SJSA1 (cell line): ENCODE results near the gene RASGRP1. TPM values are rescaled to one million over a fixed set of nuclear protein-coding genes. Genes with fewer than 3 reads are reported as not detected.

Source experiments
- DNase-seq, 2 experiments: peaks; one replicate each; pipeline ENCODE4 v3.0.0-alpha.2; 2015 to 2020; ENCODE audit warnings: low spot score in 2 of 2, low read depth in 1 of 2
- H3K27ac ChIP-seq: fragments of 250-450 bp; sonication (Bioruptor Pico); 2 replicates; pipeline ENCODE4 v1.5.1; 2020; ENCODE audit warnings: mild to moderate bottlenecking, moderate library complexity
- H3K27me3 ChIP-seq: fragments of 250-450 bp; sonication (Bioruptor Pico); replicated peaks from 2 replicates; pipeline ENCODE4 v1.5.1; 2020; ENCODE audit warnings: mild to moderate bottlenecking, moderate library complexity
- H3K36me3 ChIP-seq: fragments of 250-450 bp; sonication (Bioruptor Pico); 2 replicates; pipeline ENCODE4 v1.5.1; 2020; ENCODE audit warnings: mild to moderate bottlenecking
- H3K4me1 ChIP-seq: fragments of 250-450 bp; sonication (Bioruptor Pico); replicated peaks from 2 replicates; pipeline ENCODE4 v1.6.1; 2021; ENCODE audit warnings: mild to moderate bottlenecking
- H3K4me3 ChIP-seq: fragments of 250-450 bp; sonication (Bioruptor Pico); 2 replicates; pipeline ENCODE4 v1.5.1; 2020; ENCODE audit warnings: mild to moderate bottlenecking
- H3K9me3 ChIP-seq: fragments of 250-450 bp; sonication (Bioruptor Pico); replicated peaks from 2 replicates; pipeline ENCODE4 v1.5.1; 2020; ENCODE audit warnings: mild to moderate bottlenecking
- total RNA-seq: library from RNA; depleted of rRNA; stranded (reverse); fragments of >200 nt; shearing (Covaris generic); gene quantifications from 2 replicates; pipeline ENCODE4 v1.2.3, GENCODE V29; 2014; rRNA removed

RASGRP1 gene
- not detected in 2 replicates for total RNA-seq

GRCh38 chr15:38564557-38565286 is at the start of gene RASGRP1:
RASGRP1 (minus strand) TSS chr15:38564814; CDS start chr15:38564628, 186 bp downstream.
- Histone ChIP-seq H3K4me1 (peaks cover 12% of the 10 kb centered on the region), H3K4me3 (peak within 1 kb of the TSS; percentile 43), H3K27ac (no peak within 1 kb of the TSS), H3K27me3 (peaks cover 31% of the 10 kb centered on the region), H3K9me3 (no peaks in the 10 kb centered on the region; the same call in 1 of the 2 replicates), H3K36me3 (no peaks in the 10 kb centered on the region)
- peak in 1 of 2 experiments; percentile 50 for DNase-seq

GRCh38 chr15:38613085-38613484 is 48.5 kb upstream of the RASGRP1 start:
- H3K27ac ChIP-seq, result no peak overlapping the region
- DNase-seq, result no peak
- H3K9me3 ChIP-seq, result no peaks in the 10 kb centered on the region
- H3K4me3 ChIP-seq, result no peak overlapping the region
- H3K27me3 ChIP-seq, result peaks cover 5% of the 10 kb centered on the region; the same call in 1 of the 2 replicates
- H3K36me3 ChIP-seq, result no peaks in the 10 kb centered on the region
- no peaks in the 10 kb centered on the region for H3K4me1 ChIP-seq

- Histone ChIP-seq H3K27me3 (peaks cover 2% of the 10 kb centered on the region; the same call in 1 of the 2 replicates), H3K4me1 (no peaks in the 10 kb centered on the region), H3K4me3 (no peak overlapping the region), H3K9me3 (no peaks in the 10 kb centered on the region), H3K27ac (no peak overlapping the region), H3K36me3 (no peaks in the 10 kb centered on the region)
- DNase-seq, result no peak
Measured at GRCh38 chr15:38612159-38612863, 47.7 kb upstream of the RASGRP1 start.

- Histone ChIP-seq H3K9me3 (no peaks in the 10 kb centered on the region), H3K27ac (no peak overlapping the region), H3K27me3 (peaks cover 5% of the 10 kb centered on the region; the same call in 1 of the 2 replicates), H3K4me3 (no peak overlapping the region), H3K4me1 (no peaks in the 10 kb centered on the region), H3K36me3 (no peaks in the 10 kb centered on the region)
- no peak for DNase-seq
Measured at GRCh38 chr15:38611228-38611627, 46.6 kb upstream of the RASGRP1 start.

- Histone ChIP-seq H3K36me3 (no peaks in the 10 kb centered on the region), H3K9me3 (no peaks in the 10 kb centered on the region), H3K27me3 (0 out of 2 replicates have a peak, but pooled peaks cover 5% of the 10 kb centered on the region), H3K4me3 (no peak overlapping the region), H3K27ac (no peak overlapping the region), H3K4me1 (no peaks in the 10 kb centered on the region)
- no peak for DNase-seq
Measured at GRCh38 chr15:38610748-38611147, 46.1 kb upstream of the RASGRP1 start.

- DNase-seq, result no peak
- no peaks in the 10 kb centered on the region for H3K4me1 ChIP-seq
- peaks cover 5% of the 10 kb centered on the region for H3K27me3 ChIP-seq
Measured at GRCh38 chr15:38609097-38609738, 44.6 kb upstream of the RASGRP1 start.

GRCh38 chr15:38608682-38609081 is 44.1 kb upstream of the RASGRP1 start:
- no peaks in the 10 kb centered on the region for H3K36me3 ChIP-seq
- no peaks in the 10 kb centered on the region for H3K4me1 ChIP-seq
- H3K4me3 ChIP-seq, result no peak overlapping the region
- no peaks in the 10 kb centered on the region for H3K9me3 ChIP-seq
- DNase-seq, result no peak
- no peak overlapping the region for H3K27ac ChIP-seq
- peaks cover 8% of the 10 kb centered on the region for H3K27me3 ChIP-seq

More at GRCh38 chr15:38609097-38609738, 44.6 kb upstream of the RASGRP1 start:
- no peak overlapping the region for H3K27ac ChIP-seq
- no peaks in the 10 kb centered on the region for H3K36me3 ChIP-seq
- H3K4me3 ChIP-seq, result no peak overlapping the region
- no peaks in the 10 kb centered on the region for H3K9me3 ChIP-seq

- no peaks in the 10 kb centered on the region for H3K9me3 ChIP-seq
Measured at GRCh38 chr15:38605744-38606143, 41.1 kb upstream of the RASGRP1 start.

GRCh38 chr15:38603672-38604071 is 39.1 kb upstream of the RASGRP1 start:
- H3K9me3 ChIP-seq, result no peaks in the 10 kb centered on the region
- no peaks in the 10 kb centered on the region for H3K4me1 ChIP-seq
- DNase-seq, result no peak
- H3K4me3 ChIP-seq, result no peak overlapping the region
- no peaks in the 10 kb centered on the region for H3K36me3 ChIP-seq
- peaks cover 6% of the 10 kb centered on the region for H3K27me3 ChIP-seq
- H3K27ac ChIP-seq, result no peak overlapping the region

More at GRCh38 chr15:38605744-38606143, 41.1 kb upstream of the RASGRP1 start:
- Histone ChIP-seq H3K27ac (no peak overlapping the region), H3K4me1 (no peaks in the 10 kb centered on the region), H3K36me3 (no peaks in the 10 kb centered on the region), H3K4me3 (no peak overlapping the region), H3K27me3 (peaks cover 8% of the 10 kb centered on the region)
- DNase-seq, result no peak

- no peak for DNase-seq
- peaks cover 6% of the 10 kb centered on the region for H3K27me3 ChIP-seq
- H3K36me3 ChIP-seq, result no peaks in the 10 kb centered on the region
- H3K9me3 ChIP-seq, result no peaks in the 10 kb centered on the region
- H3K27ac ChIP-seq, result no peak overlapping the region
- H3K4me1 ChIP-seq, result no peaks in the 10 kb centered on the region
- H3K4me3 ChIP-seq, result no peak overlapping the region
Measured at GRCh38 chr15:38602910-38603670, 38.5 kb upstream of the RASGRP1 start.

GRCh38 chr15:38600236-38600635 is 35.6 kb upstream of the RASGRP1 start:
- no peak overlapping the region for H3K27ac ChIP-seq
- peaks cover 5% of the 10 kb centered on the region for H3K27me3 ChIP-seq
- no peaks in the 10 kb centered on the region for H3K9me3 ChIP-seq
- no peak for DNase-seq
- no peak overlapping the region for H3K4me3 ChIP-seq
- H3K36me3 ChIP-seq, result no peaks in the 10 kb centered on the region
- H3K4me1 ChIP-seq, result no peaks in the 10 kb centered on the region

GRCh38 chr15:38598749-38599148 is 34.1 kb upstream of the RASGRP1 start:
- DNase-seq, result no peak
- peaks cover 2% of the 10 kb centered on the region; the same call in 1 of the 2 replicates for H3K27me3 ChIP-seq
- no peak overlapping the region for H3K27ac ChIP-seq

GRCh38 chr15:38597219-38597800 is 32.7 kb upstream of the RASGRP1 start:
- Histone ChIP-seq H3K36me3 (no peaks in the 10 kb centered on the region), H3K4me1 (no peaks in the 10 kb centered on the region), H3K27ac (no peak overlapping the region), H3K9me3 (no peaks in the 10 kb centered on the region), H3K27me3 (peaks cover 2% of the 10 kb centered on the region; the same call in 1 of the 2 replicates), H3K4me3 (no peak overlapping the region)
- DNase-seq, result no peak

More at GRCh38 chr15:38598749-38599148, 34.1 kb upstream of the RASGRP1 start:
- no peaks in the 10 kb centered on the region for H3K9me3 ChIP-seq
- no peaks in the 10 kb centered on the region for H3K36me3 ChIP-seq
- no peak overlapping the region for H3K4me3 ChIP-seq
- no peaks in the 10 kb centered on the region for H3K4me1 ChIP-seq
